ENCODE data around the gene SLC7A7.
A peak's percentile ranks its signal among the peaks of the same experiment; 100 is the strongest.
"Not testable (repeated sequence)": the region's sequence is repeated elsewhere in the genome, so short reads cannot be mapped to it uniquely, and the experiment has no call there.

Gene SLC7A7

DNA sequence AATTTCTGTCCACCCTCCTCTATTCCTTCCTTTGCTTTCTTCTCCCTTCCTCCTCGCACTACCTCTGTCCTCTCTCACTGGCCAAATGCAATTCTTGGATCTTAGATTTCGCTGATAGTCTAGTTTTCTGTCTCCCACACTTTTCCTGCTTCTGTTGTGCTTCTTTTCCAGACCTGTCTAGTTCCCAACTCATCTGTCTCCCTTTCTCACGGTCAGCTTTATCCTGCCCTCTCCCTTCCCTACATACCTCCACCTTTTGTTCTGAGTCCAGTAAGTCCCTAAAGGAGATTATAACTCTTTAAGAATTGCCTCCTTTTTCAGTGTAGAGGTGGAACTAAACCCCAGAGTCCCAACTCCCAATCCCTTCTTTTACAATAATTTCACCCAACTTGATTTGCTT is 20.3 kb upstream of the SLC7A7 start:
- Histone ChIP-seq H3K27ac (ENCODE audit: low read depth, low read length, severe bottlenecking) (peak overlapping the region; percentile 86), H3K4me1 (ENCODE audit: control insufficient read depth, insufficient read depth, low read length, poor library complexity, severe bottlenecking) (peaks cover 34% of the 10 kb centered on the region), H3K9me3 (ENCODE audit: control insufficient read depth, low read length) (no peaks in the 10 kb centered on the region), H3K36me3 (ENCODE audit: control insufficient read depth, insufficient read depth, low read length) (peaks cover 70% of the 10 kb centered on the region), H3K4me3 (ENCODE audit: extremely low read depth, insufficient read depth, low read length, poor library complexity, severe bottlenecking) (peak overlapping the region; percentile 92)
- 86 to 93% methylated on average over 3 of the region's 3 CpGs for WGBS, 2 experiments (ENCODE audit: insufficient coverage in 2 of 2)

DNA sequence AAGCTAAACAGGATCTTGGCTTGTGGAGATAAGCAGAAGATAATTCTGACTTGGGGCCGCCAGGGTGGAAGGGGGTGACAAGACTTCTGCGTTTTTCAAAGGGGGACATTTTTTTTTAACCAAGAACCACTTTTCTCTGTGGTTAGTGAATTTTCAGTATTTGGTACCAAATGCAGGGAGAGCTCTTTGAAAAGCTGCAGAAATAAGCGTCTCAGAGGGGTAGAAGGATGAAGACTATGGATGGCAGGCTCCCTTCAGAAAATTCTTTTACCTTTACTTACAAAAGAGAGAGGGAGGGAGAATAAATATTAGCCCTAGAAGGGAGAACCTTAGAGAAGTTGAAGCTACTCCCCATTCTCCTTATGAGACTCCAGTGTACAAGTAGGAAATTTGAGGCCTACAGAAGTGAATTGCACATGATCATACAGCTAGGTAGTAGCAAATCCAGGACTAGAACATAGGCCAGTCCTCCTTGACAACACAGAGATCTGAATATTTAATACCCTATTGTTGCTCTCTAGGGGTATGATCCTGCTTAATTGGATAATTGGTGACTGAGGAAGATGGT is 15.3 kb upstream of the SLC7A7 start:
- Histone ChIP-seq H3K36me3 (ENCODE audit: control insufficient read depth, insufficient read depth, low read length) (peaks cover 40% of the 10 kb centered on the region), H3K27ac (ENCODE audit: low read depth, low read length, severe bottlenecking) (no peak overlapping the region), H3K9me3 (ENCODE audit: control insufficient read depth, low read length) (no peaks in the 10 kb centered on the region), H3K4me3 (ENCODE audit: extremely low read depth, insufficient read depth, low read length, poor library complexity, severe bottlenecking) (peak overlapping the region; percentile 86), H3K4me1 (ENCODE audit: control insufficient read depth, insufficient read depth, low read length, poor library complexity, severe bottlenecking) (peaks cover 8% of the 10 kb centered on the region)
- 40 to 58% methylated on average over 1 to 2 of the region's 3 CpGs for WGBS, 2 experiments (ENCODE audit: insufficient coverage in 2 of 2)

DNA sequence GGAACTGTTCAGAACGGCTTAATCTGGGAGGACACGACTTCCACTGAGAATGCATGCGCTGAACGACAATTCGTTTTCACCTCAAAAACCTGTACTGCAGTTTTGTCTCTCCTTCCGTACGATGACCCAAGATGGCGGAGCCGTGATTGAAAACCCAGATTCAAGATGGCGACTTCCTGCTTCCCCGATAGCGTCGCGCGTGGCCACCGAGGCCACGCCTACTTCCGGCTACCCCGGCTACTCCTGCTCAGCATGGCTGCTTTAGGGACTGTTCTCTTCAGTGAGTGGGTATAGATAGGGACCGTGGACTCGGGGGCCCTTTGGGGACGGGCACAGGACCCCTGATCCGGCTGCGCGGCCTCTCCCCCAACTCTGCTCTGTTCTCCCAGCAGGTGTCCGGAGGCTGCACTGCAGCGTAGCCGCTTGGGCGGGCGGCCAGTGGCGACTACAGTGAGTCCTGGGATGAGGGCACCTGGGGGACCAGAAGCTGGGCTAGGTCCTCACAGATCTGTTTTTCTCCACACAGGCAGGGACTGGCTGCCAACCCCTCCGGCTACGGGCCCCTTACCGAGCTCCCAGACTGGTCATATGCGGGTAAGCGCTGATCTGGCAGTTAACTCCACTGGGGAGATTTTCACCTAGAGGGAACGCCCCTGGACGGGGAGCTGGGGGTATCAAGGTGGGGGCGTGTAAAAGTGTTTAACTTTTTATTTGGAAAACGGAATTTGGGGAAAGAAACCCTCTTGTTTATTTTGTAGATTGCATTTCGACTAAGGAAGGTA is 14.6 kb upstream of the SLC7A7 start, which contains the start of gene MRPL52:
MRPL52 (plus strand) TSS at position 227 of the 782 bp plus-strand sequence; CDS start at position 253, 26 bp downstream.
- H3K27ac ChIP-seq (ENCODE audit: low read depth, low read length, severe bottlenecking), result peak within 1 kb of the TSS; percentile 23
- WGBS, 2 experiments (ENCODE audit: insufficient coverage in 2 of 2), result 2% methylated on average over 33 to 38 of the region's 41 CpGs
- H3K4me3 ChIP-seq (ENCODE audit: extremely low read depth, insufficient read depth, low read length, poor library complexity, severe bottlenecking), result peak within 1 kb of the TSS; percentile 86
- H3K4me1 ChIP-seq (ENCODE audit: control insufficient read depth, insufficient read depth, low read length, poor library complexity, severe bottlenecking), result peaks cover 7% of the 10 kb centered on the region
- peaks cover 34% of the 10 kb centered on the region for H3K36me3 ChIP-seq (ENCODE audit: control insufficient read depth, insufficient read depth, low read length)
- H3K9me3 ChIP-seq (ENCODE audit: control insufficient read depth, low read length), result no peaks in the 10 kb centered on the region

GRCh38 chr14:22829076-22829660 is 13.9 kb upstream of the SLC7A7 start:
- H3K27ac ChIP-seq (ENCODE audit: low read depth, low read length, severe bottlenecking), result peak overlapping the region; percentile 23

GRCh38 chr14:22824711-22825359 is 9.6 kb upstream of the SLC7A7 start:
- H3K4me3 ChIP-seq (ENCODE audit: extremely low read depth, insufficient read depth, low read length, poor library complexity, severe bottlenecking), result no peak overlapping the region
- no peaks in the 10 kb centered on the region for H3K36me3 ChIP-seq (ENCODE audit: control insufficient read depth, insufficient read depth, low read length)
- H3K9me3 ChIP-seq (ENCODE audit: control insufficient read depth, low read length), result no peaks in the 10 kb centered on the region
- peaks cover 38% of the 10 kb centered on the region for H3K4me1 ChIP-seq (ENCODE audit: control insufficient read depth, insufficient read depth, low read length, poor library complexity, severe bottlenecking)
- peak overlapping the region; percentile 13 for H3K27ac ChIP-seq (ENCODE audit: low read depth, low read length, severe bottlenecking)
- 84 to 85% methylated on average over 6 to 7 of the region's 8 CpGs for WGBS, 2 experiments (ENCODE audit: insufficient coverage in 2 of 2)

More at GRCh38 chr14:22829076-22829660, 13.9 kb upstream of the SLC7A7 start:
- H3K36me3 ChIP-seq (ENCODE audit: control insufficient read depth, insufficient read depth, low read length), result peaks cover 27% of the 10 kb centered on the region
- peaks cover 14% of the 10 kb centered on the region for H3K4me1 ChIP-seq (ENCODE audit: control insufficient read depth, insufficient read depth, low read length, poor library complexity, severe bottlenecking)
- not testable (repeated sequence) for H3K9me3 ChIP-seq (ENCODE audit: control insufficient read depth, low read length)
- H3K4me3 ChIP-seq (ENCODE audit: extremely low read depth, insufficient read depth, low read length, poor library complexity, severe bottlenecking), result peak overlapping the region; percentile 86
- 81 to 86% methylated on average over 6 to 8 of the region's 12 CpGs for WGBS, 2 experiments (ENCODE audit: insufficient coverage in 2 of 2)

GRCh38 chr14:22822571-22823098 is 7.4 kb upstream of the SLC7A7 start:
- no peaks in the 10 kb centered on the region for H3K9me3 ChIP-seq (ENCODE audit: control insufficient read depth, low read length)
- H3K4me3 ChIP-seq (ENCODE audit: extremely low read depth, insufficient read depth, low read length, poor library complexity, severe bottlenecking), result peak overlapping the region; percentile 24
- H3K4me1 ChIP-seq (ENCODE audit: control insufficient read depth, insufficient read depth, low read length, poor library complexity, severe bottlenecking), result peaks cover 51% of the 10 kb centered on the region
- H3K36me3 ChIP-seq (ENCODE audit: control insufficient read depth, insufficient read depth, low read length), result no peaks in the 10 kb centered on the region
- H3K27ac ChIP-seq (ENCODE audit: low read depth, low read length, severe bottlenecking), result peak overlapping the region; percentile 83
- WGBS, 2 experiments (ENCODE audit: insufficient coverage in 2 of 2), result 0 to 1% methylated on average over 17 to 26 of the region's 34 CpGs

GRCh38 chr14:22822016-22822570 is 6.9 kb upstream of the SLC7A7 start:
- peaks cover 53% of the 10 kb centered on the region for H3K4me1 ChIP-seq (ENCODE audit: control insufficient read depth, insufficient read depth, low read length, poor library complexity, severe bottlenecking)
- H3K4me3 ChIP-seq (ENCODE audit: extremely low read depth, insufficient read depth, low read length, poor library complexity, severe bottlenecking), result peak overlapping the region; percentile 24
- peak overlapping the region; percentile 83 for H3K27ac ChIP-seq (ENCODE audit: low read depth, low read length, severe bottlenecking)
- no peaks in the 10 kb centered on the region for H3K36me3 ChIP-seq (ENCODE audit: control insufficient read depth, insufficient read depth, low read length)
- no peaks in the 10 kb centered on the region for H3K9me3 ChIP-seq (ENCODE audit: control insufficient read depth, low read length)
- WGBS, 2 experiments (ENCODE audit: insufficient coverage in 2 of 2), result 12 to 18% methylated on average over 18 to 20 of the region's 32 CpGs

DNA sequence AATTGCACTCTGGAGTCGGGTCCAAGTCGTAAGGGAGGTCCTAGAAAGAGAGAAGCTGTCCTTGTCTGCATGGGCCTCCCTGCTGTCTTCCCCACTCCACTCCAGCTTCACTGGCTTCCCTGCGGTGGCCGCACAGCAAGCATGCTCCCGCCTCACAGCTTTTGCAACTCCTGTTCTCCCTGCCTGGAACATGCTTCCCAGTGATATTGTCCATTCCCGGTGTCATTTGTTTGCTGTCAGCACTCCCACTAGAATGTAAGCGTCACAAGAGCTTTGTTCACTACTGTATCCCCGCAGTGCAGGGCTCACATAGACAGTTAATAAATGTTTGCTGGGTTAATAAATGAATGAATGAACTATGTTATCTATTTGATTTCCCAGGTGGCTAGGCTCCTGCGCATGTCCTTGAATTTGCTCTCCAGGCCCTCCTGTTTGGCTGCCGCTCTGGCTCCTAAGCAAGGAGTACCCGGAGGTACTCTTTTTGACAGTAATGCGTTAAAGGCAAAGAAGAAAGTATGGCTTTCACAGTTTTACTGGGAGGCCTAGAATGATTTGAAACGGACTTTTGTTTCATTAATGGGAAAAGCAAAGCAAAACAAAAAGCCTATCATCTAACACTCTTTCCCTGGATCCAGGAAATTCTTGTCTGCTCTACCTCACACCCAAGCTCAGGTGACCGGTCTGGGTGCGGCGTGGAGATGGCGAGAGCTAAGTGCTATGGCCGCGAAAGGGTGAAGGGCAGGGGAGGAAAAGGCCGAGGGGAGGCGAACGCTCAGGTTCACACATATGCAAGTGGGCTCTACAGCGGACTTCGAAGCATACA is 6.2 kb upstream of the SLC7A7 start:
- H3K4me1 ChIP-seq (ENCODE audit: control insufficient read depth, insufficient read depth, low read length, poor library complexity, severe bottlenecking), result peaks cover 53% of the 10 kb centered on the region
- H3K36me3 ChIP-seq (ENCODE audit: control insufficient read depth, insufficient read depth, low read length), result no peaks in the 10 kb centered on the region
- H3K27ac ChIP-seq (ENCODE audit: low read depth, low read length, severe bottlenecking), result peak overlapping the region; percentile 57
- WGBS, 2 experiments (ENCODE audit: insufficient coverage in 2 of 2), result 26 to 38% methylated on average over 12 to 19 of the region's 24 CpGs
- H3K9me3 ChIP-seq (ENCODE audit: control insufficient read depth, low read length), result no peaks in the 10 kb centered on the region
- H3K4me3 ChIP-seq (ENCODE audit: extremely low read depth, insufficient read depth, low read length, poor library complexity, severe bottlenecking), result no peak overlapping the region

DNA sequence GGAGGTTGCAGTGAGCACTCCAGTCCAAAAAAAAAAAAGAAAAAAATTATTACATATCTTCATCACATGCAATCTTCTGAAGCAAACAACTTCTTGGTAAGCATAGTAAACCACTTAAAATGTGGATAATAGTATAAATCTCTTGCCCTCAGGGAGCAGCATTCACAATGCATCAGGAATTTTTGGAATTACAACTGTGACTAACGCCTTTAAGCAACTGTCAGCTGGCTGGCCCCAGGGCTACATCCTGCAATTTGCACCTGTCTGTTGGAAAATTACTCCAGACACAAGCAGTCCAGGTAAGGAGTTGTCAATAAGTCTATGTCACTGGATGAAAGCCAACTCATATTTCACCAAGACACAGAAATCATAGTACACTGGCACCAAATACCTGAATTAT is 5.5 kb upstream of the SLC7A7 start:
- 80 to 91% methylated on average over 1 of the region's 1 CpG for WGBS, 2 experiments (ENCODE audit: insufficient coverage in 2 of 2)
- peak overlapping the region; percentile 1 for H3K27ac ChIP-seq (ENCODE audit: low read depth, low read length, severe bottlenecking)
- peaks cover 58% of the 10 kb centered on the region for H3K4me1 ChIP-seq (ENCODE audit: control insufficient read depth, insufficient read depth, low read length, poor library complexity, severe bottlenecking)
- no peaks in the 10 kb centered on the region for H3K9me3 ChIP-seq (ENCODE audit: control insufficient read depth, low read length)
- H3K4me3 ChIP-seq (ENCODE audit: extremely low read depth, insufficient read depth, low read length, poor library complexity, severe bottlenecking), result no peak overlapping the region
- no peaks in the 10 kb centered on the region for H3K36me3 ChIP-seq (ENCODE audit: control insufficient read depth, insufficient read depth, low read length)

All from mesodermal cell (in vitro differentiated cells).